Measurements from ENCODE around the gene SARNP.
"Not testable (repeated sequence)": the region's sequence is repeated elsewhere in the genome, so short reads cannot be mapped to it uniquely, and the experiment has no call there.

Gene SARNP

DNA sequence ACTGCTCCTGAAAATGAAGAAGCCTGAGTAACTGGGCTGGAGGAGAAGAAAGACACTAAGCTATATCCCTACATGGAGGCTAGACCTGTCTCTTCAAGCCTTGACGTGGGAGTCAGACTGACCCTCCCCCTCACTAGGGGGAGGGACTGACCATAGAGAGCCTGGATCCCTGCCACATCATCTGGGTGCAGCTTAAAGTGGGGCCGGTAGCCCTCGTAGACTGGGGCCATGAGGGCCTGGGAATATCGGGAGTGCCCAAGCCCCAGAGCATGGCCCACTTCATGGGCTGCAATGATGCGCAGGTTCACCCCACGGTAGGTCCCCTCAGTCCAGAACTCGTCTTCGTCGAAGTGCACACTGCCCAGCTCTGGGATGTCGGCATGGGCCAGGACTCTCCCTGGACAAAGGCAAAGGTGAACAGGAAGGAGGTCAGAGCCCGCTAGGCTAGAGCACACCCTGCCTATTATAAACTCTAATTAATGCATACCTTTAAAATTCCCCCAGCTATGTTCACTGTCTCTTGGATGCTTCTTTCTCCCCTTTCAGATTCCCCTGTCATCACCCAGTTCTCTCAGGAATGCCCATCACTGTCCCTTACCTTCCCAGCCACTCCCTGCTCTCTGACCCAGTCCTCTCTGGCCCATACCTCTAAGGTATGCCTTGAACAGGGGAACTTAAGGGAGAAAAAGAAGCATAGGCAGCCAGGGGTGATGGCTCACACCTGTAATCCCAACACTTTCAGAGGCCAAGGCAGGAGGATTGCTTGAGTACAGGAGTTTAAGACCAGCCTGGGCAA lies 22.0 kb upstream of the SARNP start:
- no peak for DNase-seq (ENCODE audit: low spot score)

DNA sequence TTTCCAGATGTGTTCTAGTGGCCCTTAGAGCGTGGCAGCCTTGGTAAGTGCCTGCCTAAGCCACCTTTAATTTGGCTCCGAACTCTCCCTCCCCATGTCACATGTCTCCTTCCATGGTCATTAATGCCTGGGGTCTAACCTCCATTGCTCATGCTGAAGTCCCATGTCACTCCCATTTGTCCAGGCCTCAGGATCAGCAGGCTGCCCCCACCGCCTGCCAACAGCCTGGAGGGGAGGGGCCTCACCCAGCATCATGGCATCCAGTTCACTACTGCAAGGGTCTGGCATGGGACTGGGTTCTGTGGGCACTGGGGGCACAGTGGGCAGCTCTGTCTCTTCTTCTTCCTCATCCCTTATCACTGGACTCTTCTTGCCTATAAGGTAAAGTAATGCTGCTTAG lies 20.8 kb upstream of the SARNP start:
- no peak for DNase-seq (ENCODE audit: low spot score)

DNA sequence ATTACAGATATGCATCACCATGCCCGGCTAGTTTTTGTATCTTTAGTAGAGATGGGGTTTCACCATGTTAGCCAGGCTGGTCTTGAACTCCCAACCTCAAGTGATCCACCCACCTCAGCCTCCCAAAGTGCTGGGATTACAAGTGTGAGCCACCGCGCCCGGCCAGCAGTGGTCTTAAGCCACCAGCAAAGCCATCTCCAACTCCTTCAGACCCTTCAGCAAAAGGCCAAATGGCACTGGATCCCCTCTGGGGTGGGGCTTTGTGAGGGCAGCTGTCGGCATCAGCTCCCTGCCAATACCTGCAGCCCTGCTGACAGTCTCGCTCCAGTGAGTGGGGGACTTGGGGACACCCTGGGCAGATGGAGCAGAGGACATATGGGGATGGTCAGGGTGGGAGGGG lies 16.9 kb upstream of the SARNP start:
- DNase-seq (ENCODE audit: low spot score): not testable (repeated sequence)

DNA sequence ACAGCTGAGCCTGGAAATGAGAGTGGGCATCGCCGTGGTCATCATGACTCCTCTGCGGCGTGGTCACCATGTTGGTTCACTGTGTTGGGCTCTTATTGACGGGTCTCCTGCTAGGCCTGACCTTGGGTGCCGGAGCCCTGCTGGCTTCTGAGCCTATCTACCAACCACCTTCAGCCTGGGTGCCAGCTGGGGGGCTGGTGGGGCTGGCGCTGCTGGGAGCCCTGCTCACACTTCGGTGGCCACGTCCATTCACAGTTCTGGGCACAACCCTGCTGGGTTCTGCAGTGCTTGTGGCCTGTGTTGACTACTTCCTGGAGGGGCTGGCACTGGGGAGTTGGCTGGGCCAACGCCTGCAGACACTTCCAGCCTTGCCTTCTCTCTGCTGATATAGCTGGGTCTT lies 15.5 kb upstream of the SARNP start:
- DNase-seq (ENCODE audit: low spot score): no peak

DNA sequence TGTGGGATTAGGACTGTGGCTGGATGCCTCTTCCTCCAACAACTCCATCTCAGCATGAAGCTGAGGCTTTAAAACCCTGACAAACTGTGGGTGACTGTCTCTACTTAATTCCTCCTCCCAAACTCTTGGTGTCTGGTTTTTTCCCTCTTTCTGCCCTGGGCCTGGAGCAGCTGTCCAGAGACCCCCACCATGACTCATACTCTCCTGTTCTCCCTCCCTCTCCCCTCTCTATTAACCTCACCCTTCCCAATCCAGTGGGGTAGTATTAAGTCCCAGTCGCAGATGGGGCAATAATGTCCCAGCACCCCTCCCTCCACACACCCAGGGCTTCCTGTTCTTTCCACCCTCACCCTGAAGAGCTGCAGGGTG lies 13.9 kb upstream of the SARNP start:
- DNase-seq (ENCODE audit: low spot score): no peak

DNA sequence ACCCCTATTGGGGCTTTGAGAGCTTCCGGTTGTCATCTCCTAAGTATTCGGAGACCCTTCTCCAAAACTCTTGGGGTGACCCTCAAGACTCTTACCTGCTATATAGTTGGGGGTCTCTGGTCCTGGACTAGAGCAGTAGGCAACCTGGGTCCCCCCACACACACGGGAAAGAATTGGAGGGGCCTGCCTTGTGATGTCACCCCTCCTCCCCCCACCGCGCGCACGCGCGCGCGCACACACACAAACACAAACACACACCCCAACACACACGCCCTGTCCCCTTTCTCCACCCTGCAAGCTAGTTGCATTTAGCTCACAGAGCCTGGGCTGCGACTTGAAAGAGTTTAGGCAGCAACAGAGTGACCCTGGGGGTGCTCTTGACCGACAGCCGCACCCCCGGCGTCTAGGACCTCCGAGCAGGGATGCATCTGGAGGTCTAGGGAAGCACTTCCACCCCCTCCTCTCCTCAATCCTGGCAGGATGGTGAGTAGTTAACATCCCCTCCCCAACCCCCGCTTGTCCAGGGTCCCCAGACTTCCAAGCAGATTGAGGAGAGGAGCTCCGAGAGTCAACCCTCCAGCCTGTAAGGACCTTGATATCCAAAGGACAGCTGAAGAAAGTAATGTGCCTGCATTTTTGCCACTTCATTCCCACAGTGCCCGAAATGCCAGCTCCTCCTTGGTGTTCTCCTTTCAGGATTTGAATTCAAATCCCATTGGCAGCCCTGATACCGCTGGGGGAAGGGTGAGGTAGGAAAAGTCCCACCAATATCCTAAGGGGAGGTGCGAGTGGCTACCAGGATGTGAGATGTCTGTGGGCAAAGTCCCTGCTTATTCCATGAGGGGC lies 13.3 kb upstream of the SARNP start:
- peak; percentile 53 for DNase-seq (ENCODE audit: low spot score)

DNA sequence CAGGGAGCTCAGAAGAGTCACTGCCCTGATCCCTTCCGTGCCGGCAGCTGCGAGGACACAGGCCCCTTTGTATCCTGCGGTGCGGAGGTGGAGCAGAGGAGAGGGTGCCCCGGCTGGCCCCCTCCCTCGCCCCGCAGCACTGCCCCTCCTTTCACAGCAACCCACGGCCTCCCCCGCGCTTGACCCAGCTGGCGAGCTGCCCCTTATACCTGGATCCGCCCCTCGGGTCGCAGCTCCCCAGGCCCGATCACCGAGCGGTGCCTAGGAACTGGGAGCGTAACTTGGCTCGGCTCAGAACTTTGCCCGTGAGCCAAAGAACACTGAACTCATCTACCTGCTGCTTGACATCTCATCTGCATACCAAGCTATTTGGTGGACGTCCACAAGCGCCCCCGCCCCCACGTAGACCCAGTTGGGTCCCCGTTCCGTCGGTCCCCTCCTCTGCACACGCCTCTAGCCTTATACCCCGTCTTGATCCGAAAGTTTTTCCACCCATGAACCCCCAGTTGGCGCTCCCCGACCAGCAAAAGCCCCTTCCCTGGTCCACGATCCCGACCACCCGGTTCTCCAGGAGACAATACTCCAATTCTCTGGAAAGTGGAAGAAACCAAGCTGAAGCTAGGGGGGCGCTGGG lies 12.6 kb upstream of the SARNP start:
- DNase-seq (ENCODE audit: low spot score): peak; percentile 18

DNA sequence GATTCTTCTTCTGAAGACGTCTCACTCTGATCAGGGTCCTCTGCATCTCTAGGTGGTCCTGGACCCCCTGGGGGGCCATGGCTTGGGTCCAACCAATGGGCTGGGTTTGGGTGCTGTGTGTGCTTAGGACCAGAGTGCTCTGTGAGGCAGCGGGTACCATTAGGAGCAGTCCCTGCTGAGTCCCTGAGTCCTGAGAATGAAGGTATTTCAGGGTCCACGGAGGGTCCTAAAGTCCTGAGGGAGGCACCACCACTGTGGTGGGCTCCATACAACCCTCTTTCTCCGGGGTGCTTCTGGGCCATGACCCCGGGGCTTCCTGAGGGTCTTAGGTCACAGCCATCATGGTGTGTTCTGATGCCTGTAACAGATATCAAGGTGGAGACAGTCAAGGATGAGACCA lies 10.8 kb upstream of the SARNP start:
- no peak for DNase-seq (ENCODE audit: low spot score)

DNA sequence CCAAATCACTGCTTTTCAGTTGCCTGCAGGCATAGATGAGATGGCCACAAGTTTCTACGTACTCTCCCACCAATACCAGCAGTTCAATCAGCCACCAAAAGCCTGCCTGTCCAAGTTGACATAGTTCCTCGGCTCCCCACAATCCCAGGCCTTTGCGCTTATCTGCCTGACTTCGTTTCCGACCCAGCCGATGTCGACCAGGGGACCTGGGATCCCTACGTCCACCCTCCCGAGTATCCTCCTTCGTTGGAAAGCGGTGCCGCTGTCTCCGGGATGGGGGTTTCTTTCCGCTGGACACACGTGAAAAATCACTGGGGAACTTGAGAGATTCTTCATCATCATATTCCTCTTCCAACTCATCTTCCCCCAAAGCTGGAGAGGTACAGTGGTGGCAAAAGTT lies 10.3 kb upstream of the SARNP start:
- no peak for DNase-seq (ENCODE audit: low spot score)

DNA sequence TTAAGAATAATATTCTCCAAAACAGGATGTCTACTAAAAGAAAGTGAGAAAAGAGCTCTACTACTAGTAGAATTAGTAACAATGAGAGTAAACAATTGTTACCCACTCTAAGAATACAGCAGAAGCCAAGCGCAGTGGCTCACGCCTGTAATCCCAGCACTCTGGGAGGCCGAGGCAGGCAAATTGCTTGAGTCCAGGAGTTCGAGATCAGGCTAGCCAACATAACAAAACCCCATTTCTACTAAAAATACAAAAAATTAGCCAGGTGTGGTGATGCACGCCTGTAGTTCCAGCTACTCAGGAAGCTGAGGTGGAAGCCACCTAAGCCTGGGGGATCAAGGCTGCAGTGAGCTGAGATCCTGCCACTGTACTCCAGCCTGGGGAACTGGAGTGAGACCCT lies 7.2 kb upstream of the SARNP start:
- no peak for DNase-seq (ENCODE audit: low spot score)

DNA sequence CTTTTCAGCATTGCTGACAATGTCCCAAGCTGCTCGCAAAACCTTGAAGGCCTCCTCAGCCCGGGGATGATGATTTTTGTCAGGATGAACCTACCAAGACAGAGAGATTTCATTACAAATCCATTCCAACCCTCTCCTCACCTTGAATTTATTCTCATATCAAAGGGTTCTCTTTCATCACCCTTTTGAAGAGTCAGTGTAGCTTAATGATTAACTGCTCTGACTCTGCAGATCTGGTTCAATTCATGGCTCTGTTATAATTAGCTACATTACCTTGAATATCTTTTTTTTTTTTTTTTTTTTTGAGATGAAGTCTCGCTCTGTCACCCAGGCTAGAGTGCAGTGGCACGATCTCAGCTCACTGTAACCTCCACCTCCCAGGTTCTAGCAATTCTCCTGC lies 5.9 kb upstream of the SARNP start:
- DNase-seq (ENCODE audit: low spot score): no peak

DNA sequence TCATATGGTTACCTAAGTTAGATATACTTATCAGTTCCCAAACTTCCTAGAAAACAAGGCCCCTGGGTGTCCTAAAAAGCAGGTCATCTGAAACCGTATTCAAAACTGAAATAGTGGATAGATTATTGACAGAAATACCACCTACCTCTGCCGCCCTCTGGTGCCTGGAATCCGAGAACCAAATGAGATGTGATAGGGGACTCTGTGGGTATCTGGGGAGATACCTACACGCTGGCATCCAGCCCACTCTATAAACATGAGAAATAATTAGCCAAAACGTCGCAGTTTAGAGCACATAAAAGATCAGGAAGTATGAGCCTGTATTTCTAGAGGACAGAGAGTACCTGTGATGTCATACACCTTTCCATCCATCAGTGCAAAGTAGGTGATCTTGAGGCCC lies 4.7 kb upstream of the SARNP start:
- DNase-seq (ENCODE audit: low spot score): no peak

DNA sequence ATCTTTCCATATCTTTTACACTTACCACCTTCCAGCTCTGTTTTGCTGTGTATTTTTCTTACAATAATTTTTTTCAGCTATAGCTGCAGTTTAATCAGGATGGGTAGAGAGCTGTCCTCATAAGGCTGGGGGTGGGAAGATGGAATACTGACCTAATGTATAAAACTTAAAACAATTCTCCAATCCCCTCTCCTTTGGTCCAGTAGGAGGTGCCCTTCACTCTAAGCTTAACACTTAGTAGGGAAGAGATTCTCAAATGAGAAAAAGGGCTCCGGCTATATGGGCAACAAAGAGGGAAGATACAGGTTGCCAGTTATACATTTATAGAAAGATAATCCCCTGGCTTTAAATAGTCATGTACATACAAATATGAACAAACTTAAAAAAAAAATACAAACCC lies 3.2 kb upstream of the SARNP start:
- DNase-seq (ENCODE audit: low spot score): no peak

DNA sequence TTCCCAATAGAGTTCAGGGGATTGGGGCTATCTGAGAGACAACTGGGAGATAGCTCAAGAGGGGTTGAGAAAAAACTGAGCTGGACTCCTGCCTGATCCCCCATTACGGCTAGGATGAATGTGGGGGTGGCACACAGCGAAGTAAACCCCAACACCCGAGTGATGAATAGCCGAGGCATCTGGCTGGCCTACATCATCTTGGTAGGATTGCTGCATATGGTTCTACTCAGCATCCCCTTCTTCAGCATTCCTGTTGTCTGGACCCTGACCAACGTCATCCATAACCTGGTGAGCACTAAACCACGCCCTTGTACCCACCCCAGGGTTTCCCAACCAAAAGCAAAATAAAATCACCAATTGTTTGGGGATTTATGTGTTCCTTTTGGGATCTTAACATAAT lies 1.4 kb upstream of the SARNP start:
- no peak for DNase-seq (ENCODE audit: low spot score)

DNA sequence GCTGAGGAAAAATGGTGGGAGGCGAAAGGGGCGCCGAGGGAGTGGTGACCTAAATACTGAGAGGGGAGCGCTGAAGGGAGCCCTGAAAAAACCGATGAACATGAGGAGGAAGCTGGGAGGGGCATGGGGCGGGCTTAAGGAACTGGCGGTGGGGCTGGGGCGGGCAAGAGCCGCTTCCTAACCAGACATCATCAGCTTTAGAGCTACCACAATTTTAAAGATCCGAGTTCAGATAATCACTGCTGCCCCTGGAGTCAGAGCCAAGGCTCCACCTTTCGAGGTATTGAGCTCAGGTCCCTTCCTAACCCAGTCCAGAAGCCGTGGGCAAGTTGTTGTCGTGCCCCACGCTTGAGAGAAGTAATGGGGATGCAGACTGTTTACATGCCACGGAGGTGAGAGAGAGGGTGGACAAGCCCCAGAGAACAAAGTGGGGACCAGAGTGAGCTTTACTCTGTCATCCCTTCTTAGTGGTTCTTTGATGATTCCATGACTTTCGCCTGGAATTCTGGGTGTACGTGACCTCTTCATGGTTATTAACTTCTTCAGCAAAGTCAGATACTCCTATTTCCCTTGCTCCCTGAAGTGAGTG lies 710 bp upstream of the SARNP start:
- DNase-seq (ENCODE audit: low spot score): no peak

DNA sequence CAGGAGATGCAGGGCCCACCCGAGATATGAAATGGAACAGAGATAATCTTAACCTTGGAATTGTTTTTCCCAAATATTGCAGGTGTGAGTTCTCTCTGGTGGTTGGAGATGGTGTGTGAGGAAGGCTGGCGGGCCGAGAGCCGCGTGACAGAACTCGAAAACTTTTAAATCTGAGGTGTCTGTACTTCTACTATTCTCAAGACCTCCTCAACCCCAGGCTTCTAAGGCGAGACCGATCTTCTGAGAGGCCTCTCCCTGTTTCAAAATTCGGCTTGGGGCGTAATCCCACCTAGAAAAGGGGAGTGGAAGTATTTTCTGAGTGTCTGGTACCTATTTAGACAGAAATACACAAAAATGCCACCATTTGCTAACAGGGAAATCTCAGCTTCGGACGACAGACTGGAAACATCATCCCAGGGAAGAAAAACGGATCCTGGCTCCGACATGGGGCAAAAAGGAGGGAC lies 611 bp downstream of the SARNP start:
- no peak for DNase-seq (ENCODE audit: low spot score)

DNA sequence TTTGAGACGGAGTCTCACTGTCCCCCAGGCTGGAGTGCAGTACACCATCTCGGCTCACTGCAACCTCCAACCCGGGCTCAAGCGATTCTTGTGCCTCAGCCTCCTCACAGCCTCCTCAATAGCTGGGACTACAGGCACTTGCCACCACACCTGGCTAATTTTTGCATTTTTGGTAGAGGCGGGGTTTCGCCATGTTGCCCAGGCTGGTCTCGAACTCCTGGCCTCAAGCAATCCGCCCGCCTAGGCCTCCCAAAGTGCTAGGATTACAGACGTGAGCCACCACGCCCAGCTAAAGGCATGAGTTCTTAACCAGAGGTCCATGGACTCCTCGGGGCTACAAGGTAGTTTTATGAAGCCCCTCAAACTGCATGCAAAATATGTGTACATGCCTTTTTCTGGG lies 2.1 kb downstream of the SARNP start:
- DNase-seq (ENCODE audit: low spot score): no peak

DNA sequence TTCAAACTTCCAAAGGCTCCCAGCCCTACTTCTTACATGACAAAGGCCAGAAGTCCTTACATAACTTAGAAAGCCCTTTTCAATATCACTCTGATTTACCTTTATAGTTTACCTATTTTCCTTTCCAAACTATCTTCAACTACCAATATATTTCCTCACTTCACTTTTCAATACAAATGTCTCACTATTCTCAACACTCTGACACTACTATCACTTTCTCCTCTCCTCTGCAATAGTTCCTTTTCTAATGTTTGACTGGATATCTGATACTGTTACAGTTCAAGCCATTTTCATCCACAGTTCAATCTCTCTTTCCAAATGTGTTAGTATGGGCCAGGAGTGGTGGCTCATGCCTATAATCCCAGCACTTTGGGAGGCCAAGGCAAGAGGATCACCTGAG lies 3.3 kb downstream of the SARNP start:
- no peak for DNase-seq (ENCODE audit: low spot score)

DNA sequence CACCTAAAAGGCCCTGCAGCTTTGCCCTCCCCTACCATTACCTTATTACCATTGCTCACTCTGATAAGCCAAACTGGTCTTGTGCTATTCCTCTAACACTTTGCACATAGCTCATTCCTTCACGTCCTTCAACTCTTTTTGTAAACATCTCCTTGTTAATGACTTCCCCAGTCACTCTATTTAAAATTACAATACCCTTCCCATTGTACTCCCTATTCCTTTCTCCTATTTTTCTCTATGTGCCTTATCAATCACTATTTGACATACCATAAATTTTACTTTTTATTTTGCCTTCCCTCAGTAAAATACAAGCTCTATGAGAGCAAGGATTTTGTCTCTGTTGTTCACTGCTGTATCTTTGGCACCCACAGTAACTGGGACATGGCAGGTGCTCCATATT lies 5.4 kb downstream of the SARNP start:
- no peak for DNase-seq (ENCODE audit: low spot score)

DNA sequence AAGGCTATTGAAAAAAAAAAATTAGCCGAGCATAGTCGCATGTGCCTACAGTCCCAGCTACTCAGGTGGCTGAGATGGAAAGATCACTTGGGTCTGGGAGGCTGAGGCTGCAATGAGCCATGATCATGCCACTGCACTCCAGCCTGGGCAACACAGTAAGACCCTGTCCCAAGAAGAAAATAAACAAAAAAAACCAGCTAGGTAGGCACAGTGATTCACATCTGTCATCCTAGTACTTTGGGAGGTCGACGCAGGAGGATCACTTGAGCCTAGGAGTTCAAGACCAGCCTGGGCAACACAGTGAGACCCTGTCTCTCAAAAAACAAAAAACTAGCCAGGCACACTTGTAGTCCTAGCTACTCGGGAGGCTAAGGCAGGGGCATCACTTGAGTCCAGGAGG lies 8.2 kb downstream of the SARNP start:
- no peak for DNase-seq (ENCODE audit: low spot score)

DNA sequence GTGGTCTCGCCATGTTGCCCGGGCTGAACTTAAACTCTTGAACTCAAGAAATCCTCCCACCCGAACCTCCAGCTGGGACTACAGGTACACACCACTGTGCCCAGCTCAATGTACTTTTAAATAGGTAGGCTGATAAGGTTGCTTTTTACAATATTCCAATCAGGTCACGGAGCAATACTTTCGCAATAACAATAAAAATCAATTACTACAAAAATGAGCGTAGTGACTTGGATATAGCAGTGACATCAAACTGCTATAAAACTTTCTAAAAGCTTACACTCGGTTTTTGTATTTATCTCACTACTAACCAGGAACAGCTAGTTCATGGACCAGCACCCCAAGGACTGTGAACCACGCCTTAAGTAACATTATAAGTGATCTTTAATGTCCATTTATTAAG lies 10.5 kb downstream of the SARNP start:
- no peak for DNase-seq (ENCODE audit: low spot score)

DNA sequence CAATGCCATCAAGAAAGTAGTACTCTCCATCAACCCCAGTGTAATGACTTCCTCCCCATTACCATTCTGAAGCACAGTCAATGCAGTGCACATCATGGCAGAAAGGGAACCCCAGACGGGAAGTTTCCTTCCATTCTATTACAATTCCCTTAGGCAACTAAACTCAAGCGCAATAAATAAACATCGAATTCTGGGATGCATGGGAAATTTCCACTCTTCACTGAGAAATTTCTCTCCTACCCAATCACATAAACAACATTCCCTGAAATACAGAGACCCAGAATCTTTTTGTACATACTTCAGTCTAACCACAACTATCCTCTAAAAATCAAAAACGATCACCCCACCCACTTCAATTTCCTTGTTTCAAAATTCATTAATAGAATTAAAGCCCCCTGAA lies 20.0 kb downstream of the SARNP start:
- no peak for DNase-seq (ENCODE audit: low spot score)

DNA sequence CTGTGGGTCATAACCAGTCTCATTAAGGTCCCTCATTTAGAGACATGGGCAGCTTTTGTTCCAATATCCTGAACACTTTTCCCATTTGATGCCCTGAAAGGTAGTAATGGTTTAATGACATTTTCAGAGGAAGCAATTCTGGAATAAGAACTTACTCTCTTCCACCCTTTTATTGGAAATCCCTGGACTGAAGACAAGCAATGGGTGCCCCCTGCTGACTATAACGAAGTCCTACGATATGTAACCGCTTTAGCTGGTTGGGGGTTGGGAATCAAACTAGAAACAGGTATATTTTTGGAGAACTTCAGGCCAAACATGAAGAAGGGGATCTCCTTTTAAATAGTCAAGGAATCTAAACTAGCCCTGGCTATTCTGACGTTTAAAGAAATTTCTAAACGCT lies 20.5 kb downstream of the SARNP start:
- peak; percentile 11 for DNase-seq (ENCODE audit: low spot score)

Data from CD4-positive, alpha-beta T cell treated with Interleukin-15 for 4 hours (primary cell).